Measurements from ENCODE around the gene PRKAG1.
A peak's percentile ranks its signal among the peaks of the same experiment; 100 is the strongest.

Gene PRKAG1

GRCh38 chr12:49049566-49050224 is 31.1 kb upstream of the PRKAG1 start:
- no peak for DNase-seq

DNA sequence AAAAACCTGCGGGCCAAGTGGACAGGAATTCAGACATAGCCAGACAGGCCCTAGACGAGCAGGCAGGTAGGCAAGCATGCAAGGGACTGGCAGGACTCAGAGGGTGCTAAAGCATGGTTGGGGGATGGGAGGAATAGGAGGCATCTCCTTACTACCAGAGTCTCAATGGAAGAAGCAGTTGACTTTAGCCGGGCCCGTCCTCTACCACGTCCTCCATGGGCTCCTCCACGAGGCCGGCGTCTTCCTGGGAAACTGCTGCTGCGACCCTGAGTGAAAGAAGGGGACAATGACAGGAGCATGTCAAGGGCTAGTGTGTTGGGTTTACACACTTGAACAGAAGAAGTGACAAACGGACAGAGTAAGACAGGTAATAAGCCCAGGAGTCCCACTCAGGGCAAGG is 30.4 kb upstream of the PRKAG1 start:
- no peak for DNase-seq

DNA sequence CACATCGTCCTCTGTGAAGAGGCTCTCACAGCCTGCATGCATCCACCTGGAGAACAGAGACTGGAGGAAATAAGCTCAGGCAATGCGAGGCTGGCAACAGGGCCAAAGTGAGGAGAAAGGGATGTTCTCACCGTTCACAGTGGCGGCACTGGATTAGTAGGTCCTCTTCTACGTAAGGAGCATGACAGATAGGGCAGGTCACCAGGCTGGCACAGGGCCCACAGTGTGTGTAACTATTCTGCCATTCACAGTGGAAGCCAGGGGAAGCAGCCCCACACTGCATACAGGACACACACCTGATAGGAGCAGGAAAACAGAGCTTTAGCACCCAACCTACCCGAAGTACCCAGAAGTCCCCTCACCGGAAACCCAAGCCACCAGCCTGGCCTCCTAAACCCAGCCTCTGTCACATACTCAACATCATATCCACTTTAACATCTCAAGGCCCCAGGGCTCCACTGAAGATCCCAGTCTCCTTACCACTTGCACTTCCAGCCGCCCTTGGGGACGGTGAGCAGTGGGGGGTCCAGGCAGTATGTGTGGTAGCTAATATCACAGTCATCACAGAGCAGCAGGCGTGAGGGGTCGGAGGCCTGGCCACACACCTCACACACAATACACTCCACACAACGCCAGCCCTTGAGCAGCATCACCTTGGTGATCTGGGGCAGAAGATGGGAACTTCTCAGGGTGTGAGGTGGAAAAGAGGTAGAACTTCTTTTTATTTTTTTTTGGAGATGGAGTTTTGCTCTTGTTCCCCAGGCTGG is 27.7 kb upstream of the PRKAG1 start:
- DNase-seq: no peak

DNA sequence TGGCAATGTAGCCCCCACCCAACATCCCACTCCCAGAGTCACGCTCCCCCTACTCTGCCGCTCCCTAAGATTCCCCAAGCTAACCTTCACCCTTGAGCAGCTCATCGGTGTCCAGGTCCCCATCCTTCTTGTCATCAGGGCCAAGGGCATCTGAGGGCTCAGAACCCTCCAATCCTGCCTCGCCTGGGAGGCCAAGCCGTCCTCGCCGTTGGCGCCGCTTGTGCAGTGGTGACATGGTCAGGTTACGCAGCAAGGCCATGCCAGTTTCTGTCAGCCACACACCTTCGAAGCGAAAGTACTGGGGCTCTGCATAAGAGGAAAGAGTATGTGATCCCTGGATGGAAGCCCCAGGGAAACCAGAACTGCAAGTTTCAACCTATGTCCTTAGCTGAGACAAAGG is 26.1 kb upstream of the PRKAG1 start:
- DNase-seq: no peak

DNA sequence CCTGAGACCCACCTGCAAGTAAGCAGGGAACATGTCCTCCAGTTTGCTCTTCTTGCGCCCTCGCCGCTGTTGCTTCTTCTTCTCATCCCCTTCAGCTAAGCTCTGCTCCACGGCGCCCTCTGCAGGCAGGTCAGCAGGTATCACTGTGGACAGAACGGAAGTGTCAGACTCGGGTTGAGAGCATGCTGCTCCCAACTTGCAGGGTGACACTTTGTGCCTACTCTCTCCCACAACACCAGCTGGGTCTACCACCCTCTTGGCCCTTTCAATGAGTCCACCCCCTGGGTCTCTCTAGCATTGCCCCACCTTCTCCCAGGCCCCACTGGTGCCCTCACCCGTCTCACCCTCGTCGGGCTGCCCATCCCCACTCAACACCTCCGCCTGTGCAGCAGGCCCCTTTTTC is 25.3 kb upstream of the PRKAG1 start:
- peak; percentile 15 for DNase-seq

GRCh38 chr12:49043241-49043640 is 24.7 kb upstream of the PRKAG1 start:
- DNase-seq: no peak

DNA sequence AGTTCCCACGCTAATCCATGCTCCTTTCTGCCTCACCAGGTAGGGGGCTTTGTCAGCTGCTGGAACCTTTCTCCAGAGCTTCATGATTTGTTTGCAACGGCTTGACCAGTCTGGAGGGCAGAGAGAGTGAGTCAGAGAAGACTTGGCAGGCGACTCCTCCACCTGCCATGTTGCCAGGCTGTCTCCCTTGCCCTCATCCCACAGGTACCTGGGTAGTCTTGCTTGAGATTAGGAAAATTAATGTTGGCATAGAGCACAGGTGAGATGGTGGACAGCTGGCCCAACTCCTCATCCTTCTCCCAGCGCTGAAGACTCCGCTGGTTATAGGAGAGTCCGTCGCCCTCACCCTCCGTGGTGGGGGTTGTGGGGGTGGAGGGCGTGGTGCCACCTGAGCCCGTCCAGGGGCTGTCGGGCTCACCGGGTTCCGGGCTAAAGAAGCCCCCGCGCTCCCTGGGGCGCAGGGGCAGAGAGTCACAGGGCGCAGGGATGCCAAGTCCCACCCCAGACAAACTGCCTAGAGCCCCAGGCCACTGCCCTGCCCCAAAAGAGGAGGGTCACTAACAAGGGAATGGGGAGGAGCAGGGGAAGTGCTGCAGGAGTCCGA is 23.4 kb upstream of the PRKAG1 start:
- no peak for DNase-seq

DNA sequence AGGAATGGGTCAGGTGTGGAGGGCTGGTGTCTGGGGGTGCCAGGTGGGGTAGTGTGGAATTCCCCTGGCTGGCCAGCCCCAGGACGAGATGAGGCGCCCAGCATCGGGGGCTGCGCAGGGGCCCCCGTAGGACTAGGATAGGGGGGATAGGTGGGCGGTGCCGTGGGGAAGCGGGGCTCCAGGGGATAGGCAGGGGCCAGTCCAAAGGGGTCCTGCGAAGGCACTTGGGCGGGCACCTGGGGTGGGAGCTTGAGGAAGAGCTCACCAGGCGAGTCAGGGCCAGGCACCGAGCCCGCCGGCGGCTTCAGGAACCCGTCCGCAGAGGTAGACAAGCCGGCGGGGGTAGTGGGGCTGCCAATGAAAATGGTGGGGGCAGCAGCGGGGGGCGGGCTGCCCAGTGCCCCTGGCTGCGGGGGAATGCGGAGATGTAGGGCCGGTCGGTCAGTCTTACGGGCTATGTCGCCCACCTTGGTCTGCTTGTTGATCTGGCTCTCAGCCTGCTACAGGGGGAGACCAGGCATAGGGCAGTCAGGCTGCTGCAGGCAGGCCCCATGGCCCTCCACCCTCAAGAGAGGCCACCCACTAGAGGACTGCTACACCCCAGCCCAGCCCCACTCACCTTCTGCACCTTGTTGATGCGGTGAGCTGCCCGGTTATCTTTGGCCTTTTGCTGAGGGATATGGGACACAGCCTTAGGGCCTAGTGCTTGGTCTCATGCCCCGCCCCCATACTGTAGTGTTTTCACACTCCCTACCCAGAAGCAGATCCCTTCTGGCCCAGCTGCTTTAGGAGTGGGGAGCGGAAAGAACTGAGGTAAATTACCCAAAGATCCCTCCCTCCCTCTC is 22.7 kb upstream of the PRKAG1 start:
- DNase-seq: no peak

DNA sequence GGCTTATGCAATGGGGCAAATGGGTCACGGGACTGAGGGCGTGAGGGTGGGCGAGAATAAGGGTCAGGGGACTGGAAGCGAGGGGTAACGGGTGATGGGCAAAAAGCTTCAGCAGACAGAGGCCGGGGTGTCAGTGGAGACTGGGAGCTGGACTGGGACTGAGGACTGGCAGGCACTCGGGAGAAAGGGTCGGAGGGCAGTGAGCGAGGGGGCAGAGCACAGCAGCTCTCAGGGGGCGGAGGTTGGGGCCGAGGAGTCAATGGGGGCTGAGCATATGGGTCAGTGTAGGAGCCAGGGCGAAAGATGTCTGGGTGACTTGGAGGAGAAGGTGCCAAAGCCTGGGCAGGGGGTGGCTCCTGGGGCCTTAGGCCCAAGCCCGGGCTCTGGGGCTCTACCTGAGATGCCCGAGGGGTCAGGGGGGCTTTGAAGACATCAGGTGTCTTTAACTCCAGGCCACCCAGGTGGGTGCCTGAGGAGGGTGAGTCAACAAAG is 21.8 kb upstream of the PRKAG1 start:
- DNase-seq: no peak

GRCh38 chr12:49039421-49040363 is 21.1 kb upstream of the PRKAG1 start:
- DNase-seq: no peak

GRCh38 chr12:49038291-49038955 is 19.8 kb upstream of the PRKAG1 start:
- no peak for DNase-seq

DNA sequence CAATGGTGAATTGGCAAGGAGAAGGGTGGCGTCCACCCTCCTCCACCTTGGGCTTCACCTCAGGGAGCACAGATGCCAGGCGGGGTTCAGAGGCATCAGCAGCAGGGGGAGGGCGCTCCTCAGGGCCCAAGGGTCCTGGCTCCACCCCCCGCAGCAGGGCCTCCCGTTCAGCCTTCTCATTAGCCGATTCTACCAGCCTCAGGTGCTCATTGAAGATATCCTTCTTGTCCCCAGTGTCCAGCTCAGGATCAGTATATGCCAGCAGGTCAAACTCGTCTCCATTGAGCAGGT is 19.3 kb upstream of the PRKAG1 start:
- DNase-seq: no peak

- DNase-seq: no peak
These were observed 18.8 kb upstream of the PRKAG1 start for GRCh38 chr12:49037111-49037946.

DNA sequence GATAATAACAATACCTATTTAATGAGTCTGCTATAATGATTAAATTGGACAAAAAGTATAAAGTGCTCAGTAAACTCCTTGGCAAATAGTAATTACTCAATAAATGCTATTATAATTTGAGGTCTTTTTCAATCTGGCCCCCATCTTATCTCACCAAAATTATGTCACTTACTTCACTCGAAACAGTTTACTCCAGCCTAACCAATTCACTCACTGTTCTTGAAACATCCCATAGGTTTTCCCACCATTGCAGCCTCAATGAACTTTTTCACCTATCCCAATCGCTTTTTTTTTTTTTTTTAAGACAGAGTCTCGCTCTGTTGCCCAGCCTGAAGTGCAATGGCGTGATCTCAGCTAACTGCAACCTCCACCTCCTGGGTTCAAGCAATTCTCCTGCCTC is 17.5 kb upstream of the PRKAG1 start:
- no peak for DNase-seq

GRCh38 chr12:49034286-49034622 is 15.7 kb upstream of the PRKAG1 start:
- no peak for DNase-seq

- no peak for DNase-seq
These were observed 15.2 kb upstream of the PRKAG1 start for GRCh38 chr12:49033611-49034285.

DNA sequence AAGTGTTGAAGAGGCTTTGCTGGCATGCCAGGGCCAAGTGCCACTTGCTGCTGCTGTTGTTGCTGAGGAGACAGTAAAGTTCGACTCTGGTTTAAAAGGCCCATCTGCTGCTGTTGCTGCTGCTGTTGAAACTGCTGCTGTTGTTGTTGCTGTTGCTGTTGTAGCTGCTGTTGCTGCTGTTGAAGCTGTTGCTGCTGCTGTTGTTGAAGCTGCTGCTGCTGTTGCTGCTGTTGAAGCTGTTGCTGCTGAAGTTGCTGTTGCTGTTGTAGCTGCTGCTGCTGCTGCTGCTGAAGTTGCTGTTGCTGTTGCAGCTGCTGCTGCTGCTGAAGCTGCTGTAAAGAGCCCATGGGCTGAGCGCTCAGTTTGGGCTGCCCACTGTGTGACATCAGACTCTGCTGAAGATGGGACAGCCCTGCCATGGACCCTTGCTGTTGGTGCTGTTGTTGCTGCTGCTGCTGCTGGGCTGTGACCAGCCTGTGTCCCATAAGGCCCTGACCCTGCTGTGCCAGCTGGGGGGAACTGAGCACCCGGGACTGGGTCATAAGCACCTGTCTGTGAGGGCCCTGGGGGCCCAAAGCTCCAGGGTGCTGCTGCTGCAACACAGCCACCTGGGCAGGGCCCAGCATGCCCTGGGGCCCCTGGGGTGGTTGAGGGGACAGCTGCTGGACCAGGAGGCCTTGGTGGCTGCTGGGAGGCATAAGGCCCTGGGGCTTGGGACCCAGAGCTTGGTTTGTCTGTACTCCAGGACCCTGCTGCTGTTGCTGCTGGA is 14.3 kb upstream of the PRKAG1 start:
- no peak for DNase-seq

- DNase-seq: no peak
These were observed 13.7 kb upstream of the PRKAG1 start for GRCh38 chr12:49032276-49032675.

DNA sequence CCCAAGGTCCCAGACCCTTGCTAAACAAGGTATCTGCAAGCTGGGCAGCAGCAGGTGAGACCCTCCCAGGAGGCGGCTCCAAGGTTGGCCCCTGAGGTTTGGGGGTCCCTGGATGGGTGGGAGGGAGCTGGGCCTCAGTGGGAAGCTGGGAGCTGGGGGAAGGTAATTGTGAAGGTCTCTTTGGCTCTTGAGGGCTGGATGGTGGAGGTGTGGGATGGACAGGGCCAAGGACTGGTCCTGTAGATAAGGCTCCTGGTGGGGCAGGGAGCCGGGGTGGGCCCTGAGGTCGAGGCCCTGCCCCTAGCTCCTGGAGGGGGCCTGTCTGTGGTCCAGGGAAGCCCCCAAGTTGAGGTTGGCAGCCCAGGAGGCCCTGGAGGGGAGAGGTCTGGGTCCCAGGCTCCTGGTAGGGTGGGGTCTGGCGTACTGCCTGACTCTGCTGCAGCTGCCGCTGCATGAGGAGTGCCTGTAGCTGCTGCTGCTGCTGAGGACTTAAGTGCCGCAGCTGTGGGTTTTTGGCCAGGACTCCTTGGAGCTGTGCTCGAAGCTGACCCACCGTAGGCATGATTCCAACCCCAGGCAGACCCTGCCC is 13.1 kb upstream of the PRKAG1 start:
- DNase-seq: no peak
